Putamen (tissue), 1 donor: ENCODE results near the gene TCF19.

ENCODE experiments used
- DNase-seq: peaks from one replicate; pipeline ENCODE4 v3.0.0-alpha.2; 2016; ENCODE audit warnings: low spot score

The TCF19 gene

DNA sequence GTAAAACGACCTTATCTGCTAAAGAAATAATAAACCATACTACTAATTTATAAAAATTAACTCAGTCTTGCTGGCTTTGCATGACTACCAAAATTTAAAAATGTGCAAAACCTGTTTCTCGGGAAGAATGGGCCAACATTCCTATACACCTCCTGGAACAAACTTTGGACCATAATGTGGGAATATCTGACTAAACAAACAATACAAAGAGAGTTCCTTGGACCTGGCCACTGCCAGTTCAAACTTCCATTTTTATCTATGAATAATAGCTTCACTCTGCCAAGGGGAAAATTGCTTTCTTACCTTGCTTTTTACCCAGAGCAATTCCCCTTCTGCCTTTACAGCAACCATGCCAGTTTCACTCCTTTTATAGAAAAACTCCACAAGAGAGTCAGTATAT lies 50.7 kb downstream of the TCF19 start:
- DNase-seq = no peak

GRCh38 chr6:31210123-31210522 lies 51.7 kb downstream of the TCF19 start:
- no peak for DNase-seq

- DNase-seq = no peak
Measured at GRCh38 chr6:31210741-31211532, 52.5 kb downstream of the TCF19 start.
